ENCODE data around the gene PDE4B.

PDE4B gene

GRCh38 chr1:66251546-66251945, 458.9 kb downstream of the PDE4B start:
- in situ Hi-C loops (cut with MboI; ENCODE audit: low sequenced_read_pairs): no loop called here

GRCh38 chr1:66253330-66253921, 460.7 kb downstream of the PDE4B start:
- in situ Hi-C loops (cut with MboI; ENCODE audit: low sequenced_read_pairs): no loop called here

DNA sequence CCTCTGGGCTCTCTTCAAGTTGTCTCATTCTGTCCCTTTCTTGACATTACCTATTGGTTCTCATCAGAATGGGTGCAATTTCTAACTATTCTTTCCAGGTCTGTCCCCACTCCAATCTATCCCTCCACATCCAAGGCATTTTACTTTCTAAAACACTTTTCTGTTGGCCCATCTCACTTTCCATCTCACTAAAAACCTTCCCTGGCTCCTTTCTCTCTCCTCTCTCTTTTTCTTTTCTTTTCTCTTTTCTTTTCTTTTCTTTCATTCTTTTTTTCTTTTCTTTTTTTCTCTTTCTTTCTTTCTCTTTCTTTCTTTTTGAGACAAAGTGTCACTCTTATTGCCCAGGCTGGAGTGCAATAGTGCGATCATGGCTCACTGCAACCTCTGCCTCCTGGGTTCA, 462.1 kb downstream of the PDE4B start:
- in situ Hi-C loops (cut with MboI; ENCODE audit: low sequenced_read_pairs): no loop called here

- in situ Hi-C loops (cut with MboI; ENCODE audit: low sequenced_read_pairs): no loop called here
Observed at GRCh38 chr1:66256629-66257572, 464.2 kb downstream of the PDE4B start.

GRCh38 chr1:66258404-66259105, 465.9 kb downstream of the PDE4B start:
- in situ Hi-C loops (cut with MboI; ENCODE audit: low sequenced_read_pairs): no loop called here

- in situ Hi-C loops (cut with MboI; ENCODE audit: low sequenced_read_pairs): no loop called here
Observed at GRCh38 chr1:66261364-66261763, 468.7 kb downstream of the PDE4B start.

DNA sequence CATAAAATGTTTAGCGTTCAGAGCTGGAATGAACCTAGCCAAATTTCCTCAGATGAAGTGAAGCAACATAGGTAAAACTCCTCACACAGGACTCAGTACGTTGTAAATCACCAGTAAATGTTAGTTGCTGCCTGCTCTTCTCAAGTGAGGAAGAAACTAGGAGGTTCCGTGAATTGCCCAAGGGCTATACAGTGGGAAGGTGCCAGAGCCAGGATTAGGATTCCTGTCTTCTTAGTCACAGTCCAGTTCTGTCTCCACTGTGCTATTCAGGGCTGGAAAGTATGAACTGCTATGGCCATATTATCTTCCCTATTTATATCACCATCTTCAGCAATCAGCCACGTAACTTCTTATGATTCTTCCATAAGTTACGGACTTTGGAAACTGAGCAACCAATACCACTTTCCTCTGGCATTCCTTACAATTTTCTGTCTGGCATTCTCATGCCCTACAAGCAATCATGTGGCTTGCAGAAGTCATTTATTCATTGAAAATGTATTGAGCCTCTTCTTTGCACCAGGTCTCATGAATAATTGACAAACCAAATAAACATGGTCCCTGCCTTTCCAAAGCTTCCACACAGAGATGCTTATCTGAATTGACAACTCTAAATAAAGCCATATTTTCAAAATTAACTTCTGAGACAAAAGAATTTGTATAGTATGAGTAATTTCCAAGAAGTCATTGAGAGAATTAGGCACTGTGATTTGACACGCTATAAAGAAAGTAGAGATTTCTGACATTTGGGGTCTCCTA, 469.7 kb downstream of the PDE4B start:
- in situ Hi-C loops (cut with MboI; ENCODE audit: low sequenced_read_pairs): no loop called here

DNA sequence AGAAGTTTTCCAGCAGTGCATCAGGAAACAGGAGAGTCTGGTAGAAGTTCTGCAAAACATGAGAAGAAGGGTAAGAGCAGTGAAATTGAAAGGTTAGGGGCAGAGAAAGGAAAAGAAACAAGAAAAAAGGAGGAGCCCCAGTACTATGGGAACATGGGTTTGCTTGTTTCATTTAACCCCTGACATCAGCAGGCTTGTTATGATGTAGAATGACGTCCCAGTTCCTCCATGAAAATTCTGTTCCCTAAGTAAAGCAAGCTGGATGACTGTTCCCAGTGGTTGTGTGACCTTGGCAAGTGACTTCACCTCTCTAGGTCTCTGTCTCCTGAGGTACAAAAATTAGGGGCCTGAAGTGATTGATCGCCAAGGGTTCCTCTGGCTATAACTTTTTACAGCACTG, 472.6 kb downstream of the PDE4B start:
- in situ Hi-C loops (cut with MboI; ENCODE audit: low sequenced_read_pairs): no loop called here

GRCh38 chr1:66265796-66266195, 473.1 kb downstream of the PDE4B start:
- in situ Hi-C loops (cut with MboI; ENCODE audit: low sequenced_read_pairs): no loop called here

DNA sequence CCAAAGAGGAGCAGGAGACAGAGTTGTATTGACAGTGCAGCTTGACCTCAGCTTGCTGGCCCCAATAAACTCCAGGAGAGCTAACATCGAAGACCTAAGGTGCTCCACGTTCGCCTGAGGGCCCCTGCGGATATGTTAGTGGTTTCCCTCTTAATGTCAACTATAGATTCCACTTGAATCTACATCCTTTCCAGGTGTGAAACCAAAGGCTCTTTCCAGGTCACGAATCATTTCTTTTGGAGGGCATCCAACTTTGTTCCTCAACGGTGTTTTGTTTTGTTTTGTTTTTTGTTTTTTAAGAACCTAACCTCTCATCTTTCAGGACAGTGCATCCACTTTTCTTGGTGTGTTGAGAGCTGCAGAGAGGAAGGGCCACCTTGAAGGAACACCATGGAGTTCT, 473.7 kb downstream of the PDE4B start:
- in situ Hi-C loops (cut with MboI; ENCODE audit: low sequenced_read_pairs): no loop called here

DNA sequence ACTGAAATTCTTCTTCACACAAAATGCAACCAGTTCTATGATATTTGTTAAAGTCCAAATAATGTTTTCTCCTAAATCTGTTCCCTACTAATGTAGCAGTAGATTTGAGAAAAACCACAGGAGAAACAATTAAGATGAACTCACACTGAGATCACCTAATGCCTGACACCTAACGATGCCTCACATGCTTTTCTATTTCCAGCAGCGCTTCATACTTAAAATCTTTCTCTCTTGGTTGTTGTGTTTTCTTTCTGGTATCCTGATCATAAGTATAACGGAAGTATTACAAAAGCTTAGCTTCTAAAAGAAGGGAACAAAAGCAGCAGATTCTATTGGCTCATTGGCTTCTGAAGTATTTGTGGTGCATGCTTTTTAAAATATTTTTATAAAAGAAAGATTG, 474.1 kb downstream of the PDE4B start:
- in situ Hi-C loops (cut with MboI; ENCODE audit: low sequenced_read_pairs): no loop called here

DNA sequence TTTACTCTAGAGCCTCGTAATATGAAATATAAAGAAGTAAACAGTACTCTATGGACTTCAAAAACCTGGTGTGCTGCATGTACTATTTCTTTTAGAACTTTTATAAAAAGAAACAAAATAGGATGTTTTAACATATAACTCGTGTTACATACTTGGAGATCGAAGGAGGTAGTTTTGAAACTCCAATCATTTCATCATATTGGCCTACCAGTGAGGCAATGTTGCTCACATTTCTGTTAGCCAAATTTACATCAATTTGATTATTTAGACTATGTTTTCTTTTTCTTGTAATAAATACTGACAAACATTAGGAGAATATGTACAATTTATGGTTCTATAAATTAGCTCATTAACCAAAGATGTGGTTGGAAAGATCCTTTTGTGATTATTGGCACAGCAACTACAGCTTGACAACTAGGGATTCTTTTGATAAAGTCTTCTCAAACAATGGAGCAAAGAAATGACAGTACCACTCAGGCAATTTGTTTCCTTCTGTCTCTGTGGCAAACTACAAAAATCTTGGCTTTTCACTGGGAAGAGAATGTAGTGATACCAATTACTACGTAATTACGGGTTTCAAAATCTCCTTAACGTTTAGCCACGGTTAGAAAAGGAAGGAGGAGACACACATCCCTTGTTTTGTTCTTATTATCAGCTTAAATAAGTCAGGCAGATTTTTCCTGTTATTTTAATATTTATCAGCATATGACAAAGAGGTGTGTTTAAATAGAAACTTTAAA, 474.7 kb downstream of the PDE4B start:
- in situ Hi-C loops (cut with MboI; ENCODE audit: low sequenced_read_pairs): no loop called here

GRCh38 chr1:66269222-66269621, 476.5 kb downstream of the PDE4B start:
- in situ Hi-C loops (cut with MboI; ENCODE audit: low sequenced_read_pairs): no loop called here

- in situ Hi-C loops (cut with MboI; ENCODE audit: low sequenced_read_pairs): no loop called here
Observed at GRCh38 chr1:66270119-66270812, 477.6 kb downstream of the PDE4B start.

DNA sequence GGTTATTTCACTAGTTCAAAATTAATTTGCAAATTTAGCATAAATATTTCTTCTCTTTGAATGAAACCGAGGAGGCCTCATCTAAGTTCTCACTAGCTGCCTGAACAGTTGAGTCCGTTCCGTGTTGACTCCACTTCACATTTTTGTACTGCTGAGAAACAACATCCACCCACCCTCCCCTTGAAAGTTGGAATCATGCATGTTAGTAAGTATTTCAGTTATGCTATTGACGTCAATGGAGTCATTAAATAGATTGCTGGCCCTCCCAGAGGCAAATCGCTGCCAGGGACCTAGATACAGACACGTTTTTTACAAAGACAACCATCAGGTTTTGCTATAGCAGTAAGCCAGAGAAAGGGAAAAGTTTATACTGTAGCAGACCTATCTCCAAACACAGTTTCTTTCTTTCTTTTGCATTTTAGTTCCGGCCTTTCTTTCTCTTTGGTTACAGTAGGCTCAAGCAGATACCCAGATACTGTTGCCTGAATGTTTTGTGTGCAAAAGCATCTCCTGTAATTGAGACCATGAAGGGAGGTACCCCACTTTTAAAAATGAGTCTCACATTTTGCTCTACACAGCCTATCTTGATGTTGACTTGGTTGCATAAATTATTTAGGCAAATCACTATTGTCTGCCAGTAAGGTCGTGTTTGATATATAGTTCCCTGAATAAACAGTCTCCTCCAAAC, 478.7 kb downstream of the PDE4B start:
- in situ Hi-C loops (cut with MboI; ENCODE audit: low sequenced_read_pairs): no loop called here

DNA sequence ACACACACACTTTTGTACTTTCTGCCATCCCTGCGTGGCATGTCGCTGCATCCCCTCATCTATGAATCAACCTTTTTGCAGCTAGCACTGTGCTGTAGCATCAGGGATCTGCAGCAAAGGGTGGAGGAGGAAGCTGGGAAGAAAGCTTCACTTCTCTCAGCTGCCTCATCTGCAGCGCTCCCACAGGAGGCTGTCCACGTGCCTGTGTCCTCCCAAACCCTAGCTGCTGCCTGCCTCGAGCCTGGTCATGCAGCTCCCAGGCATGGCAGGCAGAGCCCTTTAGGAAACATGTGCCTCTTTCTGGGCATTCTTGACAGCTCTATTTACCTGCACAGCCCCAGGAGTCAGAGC, 479.2 kb downstream of the PDE4B start:
- in situ Hi-C loops (cut with MboI; ENCODE audit: low sequenced_read_pairs): no loop called here

GRCh38 chr1:66273656-66274055, 481.0 kb downstream of the PDE4B start:
- in situ Hi-C loops (cut with MboI; ENCODE audit: low sequenced_read_pairs): no loop called here

DNA sequence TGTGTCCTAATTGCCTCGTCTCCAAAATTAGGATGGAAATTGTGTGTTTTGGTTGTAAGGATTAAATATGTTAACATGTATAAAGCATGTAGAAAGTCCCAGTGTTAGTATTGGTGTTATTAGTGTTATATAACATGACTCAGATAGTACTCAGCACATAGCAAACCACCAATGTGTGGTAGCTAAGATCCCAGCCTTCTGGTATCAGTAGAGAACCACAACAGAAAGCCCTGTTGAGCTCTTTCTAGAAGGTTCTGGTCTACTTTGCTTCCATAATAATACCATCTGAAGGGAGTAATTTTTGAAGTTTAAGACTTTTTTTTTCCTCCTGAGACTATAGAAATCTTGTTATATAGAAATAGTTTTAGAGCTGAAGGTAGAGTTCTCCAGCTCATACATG, 481.9 kb downstream of the PDE4B start:
- in situ Hi-C loops (cut with MboI; ENCODE audit: low sequenced_read_pairs): no loop called here

DNA sequence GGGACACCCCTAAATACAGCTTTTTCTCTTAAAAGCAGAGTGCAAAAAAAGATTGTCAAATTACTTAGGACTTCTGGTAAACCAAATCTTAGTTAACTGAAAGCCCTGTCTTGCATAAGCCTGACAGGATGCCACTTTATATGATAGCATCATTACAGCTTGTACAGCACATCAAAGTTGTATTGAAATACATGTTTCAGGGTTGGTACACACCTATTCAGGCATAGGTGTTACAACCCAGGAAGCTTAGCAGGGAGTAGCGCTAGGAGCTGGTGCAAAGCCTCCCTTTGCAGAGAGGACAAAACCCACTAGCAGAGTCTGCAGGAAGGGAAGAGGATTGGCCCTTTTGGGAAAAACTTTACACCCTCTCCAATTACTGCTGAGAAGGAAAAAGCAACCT, 482.4 kb downstream of the PDE4B start:
- in situ Hi-C loops (cut with MboI; ENCODE audit: low sequenced_read_pairs): no loop called here
